ENCODE measurements around the gene CCR9.

DNA sequence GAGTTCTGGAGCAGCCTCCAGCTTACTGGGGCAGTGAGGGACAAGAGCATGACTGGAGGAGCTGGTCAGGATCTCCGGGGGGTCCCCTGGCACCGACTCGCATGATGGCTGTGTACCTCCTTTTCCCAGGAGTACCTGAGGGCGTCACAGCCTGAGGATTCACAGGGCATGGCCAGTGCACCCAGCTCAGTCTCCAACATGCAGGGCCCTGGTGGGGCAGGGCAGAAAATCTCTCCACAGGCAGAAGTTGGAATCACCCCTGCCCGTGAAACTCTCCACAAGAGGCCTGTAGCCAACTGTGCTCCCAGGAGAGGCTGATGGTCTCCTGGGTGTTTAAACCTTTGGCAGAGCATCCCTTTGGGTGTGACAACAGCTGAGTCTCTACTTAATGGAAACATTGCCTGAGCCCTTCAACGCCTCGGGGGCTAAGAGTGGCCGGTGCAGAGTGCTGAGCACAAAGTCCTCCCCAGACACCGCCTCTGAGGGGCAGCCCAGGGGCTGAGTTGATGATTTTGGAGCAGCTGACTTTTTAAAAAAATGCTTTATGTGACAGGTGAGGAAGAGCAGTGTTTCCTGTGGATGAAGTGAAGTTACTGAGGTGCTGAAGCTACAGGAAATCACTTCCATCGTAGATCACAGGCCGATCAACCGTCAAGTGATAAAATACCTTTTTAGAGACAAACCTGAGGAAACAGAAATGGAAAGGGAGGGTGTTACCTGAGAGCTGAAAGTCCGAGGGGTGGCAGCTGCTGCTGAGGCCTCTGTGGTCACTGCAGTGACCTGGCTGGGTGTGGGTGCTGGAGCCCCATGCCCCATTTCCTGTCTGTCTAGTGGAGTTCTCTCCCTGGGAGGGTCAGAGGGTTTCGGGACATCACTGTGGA, 35.1 kb downstream of the CCR9 start:
- no peak for TF ChIP-seq CTCF (IDR thresholded peaks at IDR 0.05; ENCODE audit: poor library complexity, severe bottlenecking)
- no peak for TF ChIP-seq TAF1 (IDR thresholded peaks at IDR 0.05; ENCODE audit: low read depth)
- no peak for TF ChIP-seq POLR2AphosphoS5 (IDR thresholded peaks at IDR 0.05)
- TF ChIP-seq MXI1 (conservative IDR thresholded peaks at IDR 0.05; ENCODE audit: poor library complexity, severe bottlenecking): no peak
- no peak for TF ChIP-seq EZH2 (IDR thresholded peaks at IDR 0.05; ENCODE audit: borderline replicate concordance, insufficient read depth, low read length, poor library complexity, severe bottlenecking)
- no peak for TF ChIP-seq EP300 (conservative IDR thresholded peaks at IDR 0.05; ENCODE audit: poor library complexity, severe bottlenecking)
